GM19035 (cell line): Measurements from ENCODE around the gene MAPRE2.

ENCODE experiments used
- ATAC-seq: cut with Tn5 transposase; IDR thresholded peaks from one replicate; pipeline ENCODE4 v1.9.1; 2021; ENCODE audit not compliant: unreplicated experiment

MAPRE2 gene

DNA sequence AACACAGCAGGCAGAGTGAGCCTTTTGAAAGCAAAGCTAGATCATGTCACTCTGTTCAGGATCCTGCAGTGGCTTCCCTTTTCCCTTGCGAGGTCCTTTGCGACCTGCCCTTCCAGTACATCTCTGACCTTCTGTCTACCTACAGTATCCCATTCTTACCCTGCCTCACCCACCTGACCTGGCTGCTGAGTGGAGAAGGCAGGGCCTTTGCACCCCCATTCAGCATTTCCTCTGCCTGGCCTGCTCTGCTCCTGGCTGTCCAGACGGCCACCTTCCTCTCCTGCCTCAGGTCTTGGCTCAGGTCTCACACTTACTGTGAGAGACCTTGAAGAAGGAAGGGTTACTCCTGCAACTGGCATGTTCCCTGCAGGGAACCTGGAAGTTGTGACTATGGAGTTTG lies 77.4 kb downstream of the MAPRE2 start:
- ATAC-seq, result no peak

DNA sequence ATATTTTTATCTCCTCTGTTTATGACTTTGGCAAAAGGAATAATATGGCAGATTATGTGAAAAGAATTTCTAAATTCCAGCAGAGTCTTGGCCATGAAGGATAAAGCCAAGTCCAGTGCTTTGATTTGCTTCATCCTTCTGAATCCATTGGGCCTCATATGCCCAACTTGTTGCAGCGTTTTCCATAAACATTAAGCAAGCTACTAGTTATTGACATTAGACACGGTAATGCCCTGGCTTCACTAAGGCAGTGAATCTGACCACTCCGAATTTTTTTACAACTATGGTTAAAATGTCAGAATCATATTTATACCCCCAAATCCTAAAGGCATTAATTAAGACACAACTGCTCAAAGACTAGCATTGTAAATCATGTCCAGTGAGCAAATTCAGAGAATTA lies 79.8 kb downstream of the MAPRE2 start:
- no peak for ATAC-seq

DNA sequence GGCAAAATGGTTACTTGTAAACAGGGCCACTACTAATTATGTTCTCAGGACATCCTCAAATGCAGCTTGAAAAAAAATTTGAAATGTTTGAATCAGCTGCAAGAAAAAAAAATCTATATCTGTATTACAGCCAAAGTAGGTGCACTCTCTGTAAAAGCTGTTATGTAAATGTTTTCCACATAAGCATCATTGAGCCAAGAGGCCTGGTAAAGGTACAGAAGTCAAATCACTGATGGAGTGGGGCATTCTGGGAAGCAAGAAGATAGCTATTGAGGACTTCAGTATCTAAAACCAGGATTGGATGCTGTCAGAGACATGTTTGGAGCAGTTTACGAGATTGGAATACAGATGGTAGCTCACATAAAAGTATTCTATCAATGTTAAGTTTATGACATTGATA lies 80.3 kb downstream of the MAPRE2 start:
- ATAC-seq, result no peak

DNA sequence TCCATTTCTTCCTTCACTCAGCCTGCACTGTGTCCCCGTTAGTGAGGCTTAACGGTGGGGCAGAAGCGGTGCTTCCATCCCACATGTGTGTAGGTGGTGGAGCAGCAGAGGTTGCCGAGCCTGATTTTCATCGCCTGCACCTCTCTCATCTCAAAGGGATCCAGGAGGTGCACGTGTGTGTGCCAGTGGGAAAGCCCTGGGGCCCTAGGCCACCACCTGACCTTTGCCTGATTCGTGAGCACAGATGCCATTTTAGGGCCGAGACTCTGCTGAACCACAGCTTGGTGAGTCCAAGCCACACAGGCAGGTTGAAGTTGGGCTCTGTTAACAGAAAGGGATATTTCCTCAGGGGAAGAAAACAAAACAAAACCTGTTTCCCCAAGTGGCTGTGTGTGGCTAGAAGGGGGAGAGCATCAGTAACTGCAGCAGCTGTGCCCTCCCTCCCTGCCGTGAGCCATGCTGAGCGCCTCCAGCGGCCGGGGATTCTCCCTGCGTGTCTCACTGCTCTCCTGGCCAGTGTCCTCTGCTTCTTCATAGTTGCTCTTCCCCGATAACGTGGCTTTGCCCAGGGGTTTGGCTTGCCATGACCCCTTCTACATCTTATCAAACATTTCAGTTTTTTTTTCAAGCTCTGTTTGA lies 81.5 kb downstream of the MAPRE2 start:
- ATAC-seq, result no peak

DNA sequence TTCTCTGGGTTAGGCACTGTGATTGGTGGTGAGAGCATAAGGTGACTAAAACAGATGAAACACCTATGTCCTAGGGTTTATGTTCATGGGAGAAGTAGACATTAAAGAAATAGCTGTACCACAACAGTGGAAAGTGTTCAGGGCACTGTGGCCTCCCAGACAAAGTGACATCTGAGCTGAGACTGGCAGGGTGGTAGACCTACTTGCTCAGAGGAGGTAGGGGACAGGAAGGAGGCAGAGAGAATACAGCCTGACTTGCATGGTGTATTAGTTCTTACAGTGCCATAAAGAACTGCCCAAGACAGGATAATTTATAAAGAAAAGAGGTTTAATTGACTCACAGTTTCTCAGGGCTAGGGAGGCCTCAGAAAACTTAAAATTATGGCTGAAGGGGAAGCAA lies 82.6 kb downstream of the MAPRE2 start:
- no peak for ATAC-seq

DNA sequence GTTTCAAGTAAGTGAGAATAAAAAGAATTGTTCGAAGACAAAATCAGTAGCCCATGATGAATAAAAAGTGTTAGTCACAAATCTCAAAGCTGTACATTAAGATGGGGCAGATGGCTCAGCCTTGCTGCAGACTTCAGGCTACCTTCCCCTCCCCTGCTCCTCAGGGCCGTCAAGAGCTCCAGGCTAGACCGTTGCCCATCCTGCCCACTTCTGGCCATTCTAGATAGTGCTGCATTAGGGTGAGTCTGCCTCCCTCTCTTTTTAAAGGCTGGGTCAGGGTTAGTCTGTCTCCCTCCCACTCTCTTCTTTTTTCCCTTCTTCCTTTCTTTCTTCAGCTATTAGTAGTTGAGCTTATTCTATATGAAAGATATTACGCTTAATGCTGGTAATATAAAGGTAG lies 86.0 kb downstream of the MAPRE2 start:
- no peak for ATAC-seq

DNA sequence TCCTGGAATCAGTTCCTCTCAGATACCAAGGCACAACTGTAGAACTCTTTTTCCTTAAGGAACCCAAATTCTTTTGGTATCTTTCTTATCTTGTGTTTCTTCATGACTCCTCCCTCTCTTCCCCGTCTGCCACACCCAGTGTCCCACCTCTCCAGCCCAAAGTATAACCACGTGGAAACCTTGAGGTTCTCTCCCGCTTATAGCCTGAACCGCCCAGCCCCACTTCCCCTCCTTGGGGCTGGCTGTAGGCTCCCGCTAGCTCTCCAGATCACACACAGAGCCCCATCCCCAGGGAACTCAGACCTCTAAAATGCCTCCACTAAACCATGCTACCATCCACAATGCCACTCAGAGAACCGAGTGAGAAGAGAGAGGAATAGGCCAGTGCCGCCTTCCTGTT lies 87.5 kb downstream of the MAPRE2 start:
- no peak for ATAC-seq

DNA sequence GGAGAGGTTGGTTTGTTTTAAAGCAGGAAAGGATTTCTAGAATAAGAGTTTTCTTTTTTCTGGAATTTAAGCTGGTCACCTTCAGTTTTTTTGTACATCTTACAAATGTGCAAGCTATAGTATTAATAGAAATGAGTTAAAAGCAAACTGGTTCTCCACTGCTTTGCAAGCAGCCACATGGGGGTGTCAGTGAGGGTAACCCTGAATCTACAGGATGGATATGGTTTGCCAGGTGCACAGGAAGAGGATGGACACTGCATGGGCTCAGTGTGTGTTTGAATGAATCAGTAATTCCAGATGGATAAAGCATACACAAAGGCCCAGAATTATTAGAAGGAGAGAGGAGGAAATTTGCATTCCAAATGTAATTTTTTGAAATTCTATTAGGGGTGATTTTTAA lies 89.0 kb downstream of the MAPRE2 start:
- ATAC-seq, result no peak

DNA sequence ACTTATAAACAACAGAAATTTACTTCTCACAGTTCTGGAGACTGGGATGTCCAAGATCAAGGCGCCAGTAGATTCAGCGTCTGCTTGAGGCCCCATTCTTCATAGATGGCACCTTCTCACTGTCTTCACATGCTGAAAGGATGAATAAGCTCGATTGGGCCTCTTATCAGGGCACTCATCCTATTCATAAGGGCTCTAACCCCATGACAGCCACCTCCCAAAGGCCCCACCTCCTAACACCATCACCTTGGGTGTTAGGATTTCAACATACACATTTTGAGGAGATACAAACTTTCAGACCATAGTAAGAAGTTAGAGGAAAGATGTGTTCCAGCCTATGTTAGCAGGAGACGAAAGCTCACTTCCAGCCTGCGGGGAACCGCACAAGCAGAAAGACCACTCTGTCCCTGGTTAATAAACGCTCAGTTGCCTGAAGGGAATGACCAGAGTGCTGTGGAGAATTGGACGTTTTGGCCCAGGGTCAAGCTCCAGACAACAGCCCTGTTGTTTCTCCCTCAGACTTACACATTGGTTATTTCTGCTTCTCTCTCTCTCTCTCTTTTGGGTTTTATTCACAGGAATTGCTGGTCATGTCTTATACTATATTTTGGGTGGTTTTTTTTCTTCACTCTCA lies 90.3 kb downstream of the MAPRE2 start:
- no peak for ATAC-seq

DNA sequence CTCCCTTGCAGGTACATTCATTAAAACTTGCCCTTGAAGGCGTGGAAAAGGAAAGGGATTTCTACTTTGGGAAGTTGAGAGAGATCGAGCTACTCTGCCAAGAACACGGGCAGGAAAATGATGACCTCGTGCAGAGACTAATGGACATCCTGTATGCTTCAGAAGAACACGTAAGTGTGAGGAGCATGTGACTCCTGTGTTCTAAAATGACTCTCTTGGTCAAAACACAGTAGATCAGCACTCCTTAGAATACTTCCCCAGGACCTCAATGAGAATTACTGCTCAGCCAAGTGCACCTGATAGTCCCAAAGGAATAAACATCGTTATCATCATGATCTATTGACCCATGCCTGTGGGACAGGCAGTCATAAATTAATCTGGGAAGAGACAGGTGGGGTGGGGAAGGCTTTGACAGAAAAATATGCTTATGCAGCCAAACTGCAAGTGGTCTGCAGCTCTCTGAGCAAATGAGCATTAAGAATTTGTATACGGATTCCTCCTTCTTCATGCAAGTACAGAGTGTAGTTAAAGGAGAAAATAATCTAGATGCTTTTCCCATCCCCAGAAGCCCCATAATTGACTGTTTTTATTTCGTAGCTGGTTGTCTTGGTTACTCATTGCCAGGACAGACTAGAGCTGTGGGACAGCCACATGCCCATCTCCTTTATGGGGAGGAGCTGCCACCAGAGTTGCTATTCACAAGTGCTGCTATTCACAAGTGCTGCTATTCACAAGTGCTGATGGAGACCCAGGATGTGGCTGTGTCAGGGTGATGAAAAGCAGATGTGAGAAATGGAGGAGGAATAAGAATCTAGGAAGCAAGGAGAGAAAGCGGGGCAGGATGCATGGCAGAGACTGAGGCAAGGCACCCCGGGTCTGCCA lies 91.0 kb downstream of the MAPRE2 start:
- no peak for ATAC-seq

DNA sequence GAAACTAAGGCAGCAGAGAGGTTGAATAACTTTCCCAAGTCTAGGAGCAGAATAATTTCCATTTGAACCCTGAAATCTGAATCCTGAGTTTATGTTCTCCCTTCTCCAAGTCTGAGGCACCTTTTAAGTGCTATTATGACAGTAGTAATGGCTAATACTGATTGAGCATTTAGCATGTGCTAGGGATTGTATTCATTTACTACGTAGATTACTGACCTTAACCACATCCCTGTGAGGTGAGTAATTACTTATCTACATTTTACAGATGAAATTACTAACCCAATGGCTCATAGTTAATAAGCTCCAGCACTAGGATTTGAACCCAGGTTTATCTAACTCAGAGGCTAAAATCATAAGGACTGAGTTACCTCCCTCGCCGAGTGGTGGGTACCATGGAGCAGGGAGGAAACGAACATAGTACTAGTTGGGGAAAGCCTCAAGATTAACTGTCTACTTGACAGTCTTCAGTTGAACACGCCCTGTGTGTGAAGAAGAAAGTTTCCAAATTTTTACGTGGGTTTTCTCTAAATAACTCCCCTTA lies 93.0 kb downstream of the MAPRE2 start:
- no peak for ATAC-seq

DNA sequence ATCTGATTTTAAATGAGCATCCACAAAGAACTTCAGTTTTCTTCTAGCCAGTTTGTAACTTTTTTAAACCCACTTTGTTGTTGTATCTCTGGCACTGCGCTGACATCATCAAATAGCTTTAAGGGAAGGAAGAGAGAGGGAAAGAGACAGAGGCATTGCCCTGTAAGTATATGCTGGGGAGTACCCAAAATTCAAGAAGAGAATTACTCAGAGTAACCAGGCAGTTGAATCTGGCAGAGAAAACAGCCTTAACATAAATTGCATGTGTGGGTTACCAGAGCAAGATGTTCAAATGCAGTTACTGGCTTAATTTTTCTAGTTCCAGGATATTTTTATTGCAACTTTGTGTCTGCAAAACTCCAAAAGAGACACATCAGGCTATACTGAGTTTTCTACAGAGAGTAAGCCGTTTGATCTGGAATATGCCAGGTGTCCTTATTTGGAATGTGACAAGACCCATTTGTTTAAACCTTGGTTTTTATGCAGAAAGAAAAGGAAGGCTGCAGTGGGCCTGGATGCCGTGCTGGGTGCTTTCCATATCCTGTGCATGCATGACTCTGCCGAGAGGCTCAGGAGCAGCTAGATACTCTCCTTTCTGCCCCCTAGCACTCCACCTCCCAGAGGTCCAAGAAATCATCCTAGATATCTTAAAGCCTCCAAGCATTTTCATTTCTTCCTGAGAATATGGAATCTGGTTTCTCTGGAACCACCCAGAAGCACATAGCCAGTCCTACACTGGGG lies 93.7 kb downstream of the MAPRE2 start:
- no peak for ATAC-seq

DNA sequence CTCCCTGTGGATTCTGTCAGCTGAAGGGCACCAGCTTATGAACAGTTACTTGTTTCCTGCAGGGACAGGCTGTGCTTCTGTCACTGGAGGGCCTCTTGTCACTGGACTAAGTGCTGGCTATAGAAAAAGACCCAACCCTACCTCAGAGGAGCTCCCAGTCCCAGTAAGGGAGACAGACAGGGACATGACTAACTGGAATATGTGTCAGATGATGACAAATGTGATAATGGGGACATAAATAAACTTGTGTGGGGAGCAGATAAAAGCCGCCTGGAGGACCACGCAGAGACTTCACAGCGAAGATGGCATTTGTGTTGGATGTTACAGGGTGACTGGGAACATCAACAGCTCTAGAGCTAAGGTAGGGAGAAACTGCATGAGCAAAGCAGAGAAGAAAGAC lies 95.0 kb downstream of the MAPRE2 start:
- no peak for ATAC-seq

DNA sequence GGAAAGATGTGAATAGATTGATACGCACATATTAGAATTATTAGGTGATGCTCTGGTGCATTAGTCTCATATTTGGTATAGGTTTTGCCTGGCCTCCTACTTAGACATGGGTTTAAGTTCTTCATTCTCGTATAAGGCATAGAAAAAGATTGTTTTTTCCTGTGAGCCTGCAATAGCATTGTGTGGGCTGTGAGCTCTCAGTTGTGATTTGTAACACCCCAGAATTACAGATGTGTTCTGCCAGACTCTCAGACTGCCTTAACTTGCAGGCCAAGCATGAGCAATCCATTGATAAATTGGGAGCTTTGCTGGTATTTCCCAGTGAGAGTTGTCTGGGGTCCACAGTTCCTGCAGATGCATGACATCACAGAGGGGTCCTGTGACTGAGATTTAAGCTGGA lies 95.7 kb downstream of the MAPRE2 start:
- no peak for ATAC-seq

DNA sequence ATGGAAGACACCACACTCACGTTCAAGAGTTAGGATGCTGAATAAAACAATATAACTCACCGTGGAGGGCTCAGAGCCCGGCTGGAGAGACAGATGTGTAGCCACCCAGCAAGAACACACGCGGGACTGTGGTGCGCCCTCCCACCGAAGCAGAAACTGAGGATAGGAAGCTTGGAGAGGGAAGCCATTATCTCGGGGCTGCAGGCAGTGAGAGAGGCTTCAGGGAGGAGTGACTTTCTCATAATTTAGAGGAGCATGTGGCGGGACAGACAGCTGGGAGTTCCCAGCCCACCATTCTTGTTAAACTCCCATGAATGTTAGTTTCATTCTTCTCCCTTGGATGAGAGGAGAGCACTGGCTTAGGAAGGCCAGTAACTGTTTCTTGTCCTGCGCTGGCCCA lies 96.4 kb downstream of the MAPRE2 start:
- no peak for ATAC-seq

DNA sequence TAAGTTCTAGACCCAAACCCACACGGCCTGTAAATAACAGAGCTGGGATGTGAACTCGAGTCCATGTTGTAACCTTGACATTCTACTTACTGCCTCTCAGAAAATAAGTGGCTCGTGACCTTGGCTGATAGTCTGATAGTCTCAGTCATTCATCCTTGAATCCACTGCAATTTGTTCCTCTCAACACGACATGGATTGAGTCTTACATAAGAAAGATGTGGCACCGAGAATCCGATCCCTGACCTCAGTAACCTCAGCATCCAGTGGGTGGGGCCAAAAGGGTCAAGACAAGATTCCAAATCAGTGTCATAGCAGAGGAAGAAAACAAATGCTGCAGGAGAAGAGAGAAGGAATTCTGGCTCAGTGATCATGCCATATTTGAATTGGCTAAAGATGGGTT lies 97.6 kb downstream of the MAPRE2 start:
- no peak for ATAC-seq

DNA sequence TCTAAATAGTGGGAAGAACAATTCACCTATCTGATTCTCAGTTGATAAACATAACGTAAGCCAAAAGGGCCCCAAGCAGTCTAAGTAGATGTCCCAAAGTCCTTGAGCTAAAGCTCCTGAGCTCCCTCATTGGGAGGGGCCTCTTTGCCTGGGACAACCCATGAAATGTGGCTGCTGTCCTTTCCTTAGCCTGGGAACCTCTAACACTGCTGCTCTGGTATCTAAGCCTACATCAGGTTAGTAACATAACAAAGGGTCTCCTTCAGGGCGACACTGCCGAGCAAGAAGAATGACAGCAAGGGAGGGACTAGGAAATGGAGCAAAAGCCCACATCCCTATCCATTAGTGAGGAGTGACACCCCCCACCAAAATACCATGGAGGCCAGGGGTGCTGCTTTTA lies 98.3 kb downstream of the MAPRE2 start:
- ATAC-seq, result no peak

DNA sequence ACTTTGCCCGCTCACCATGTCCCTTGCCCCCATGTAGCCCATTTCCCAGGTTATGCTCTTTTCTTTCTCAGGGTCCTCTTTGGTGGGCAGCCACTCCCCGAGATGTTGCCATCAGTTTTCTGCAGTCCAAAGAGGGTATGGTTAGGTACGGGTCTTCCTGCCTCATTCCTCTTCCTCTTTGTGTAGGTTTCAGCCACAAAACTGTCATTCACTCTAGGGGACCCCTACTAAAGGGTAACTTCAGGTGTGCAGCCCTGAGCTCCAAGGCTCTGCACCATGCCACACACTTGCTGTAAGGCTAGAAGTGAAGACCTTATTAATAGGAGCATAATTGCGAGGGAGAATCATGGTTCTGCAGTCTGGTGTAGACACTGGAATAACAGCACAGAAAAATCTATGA lies 99.9 kb downstream of the MAPRE2 start:
- ATAC-seq, result no peak

DNA sequence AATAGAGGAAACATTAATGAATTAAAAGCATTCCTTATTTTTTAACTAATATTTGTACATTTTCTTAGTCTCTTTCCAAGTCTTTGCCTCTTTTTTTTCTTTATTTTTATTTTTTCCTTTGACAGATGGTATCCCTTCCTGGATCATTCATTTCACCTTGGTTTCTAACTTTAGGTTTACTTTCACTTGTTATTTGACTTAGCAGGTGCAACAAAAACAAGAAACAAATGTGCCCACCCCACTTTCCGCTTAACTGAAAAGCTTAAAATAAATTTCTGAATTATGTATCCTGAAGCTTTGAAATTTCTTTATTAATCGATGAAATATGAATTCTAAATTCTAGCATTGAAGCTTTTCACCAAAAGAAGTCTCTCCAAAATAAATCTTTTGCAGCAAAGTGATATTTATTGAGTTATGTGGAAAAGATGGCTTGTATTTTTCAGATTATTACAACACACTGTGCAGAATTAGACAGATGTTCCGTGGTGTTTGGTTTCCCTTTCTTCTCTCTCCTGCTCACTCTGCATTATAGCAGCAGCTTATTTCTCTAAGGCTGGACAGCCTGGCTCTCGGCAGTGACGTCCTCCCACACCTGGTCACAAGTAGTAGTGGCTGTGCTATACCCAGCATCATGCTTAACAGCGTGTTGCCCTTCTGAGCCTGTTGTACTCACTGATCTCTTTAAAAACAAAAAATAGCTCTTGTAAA lies 100.5 kb downstream of the MAPRE2 start:
- no peak for ATAC-seq

DNA sequence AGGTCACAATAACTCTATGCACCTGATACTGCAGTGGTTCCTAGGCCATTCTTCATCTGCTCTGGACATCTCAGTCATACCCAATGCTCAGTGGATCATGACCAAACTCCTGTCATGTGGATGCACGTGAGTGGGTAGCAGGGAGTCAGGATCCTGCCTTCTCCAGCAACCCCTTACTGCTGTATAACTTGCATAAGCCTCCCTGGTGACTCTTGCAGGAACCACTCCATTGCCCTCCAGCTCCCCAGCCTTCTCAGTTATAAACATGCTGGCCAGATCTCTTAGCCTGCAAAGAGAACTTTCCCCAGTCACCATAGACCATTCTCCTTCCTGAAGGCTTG lies 101.0 kb downstream of the MAPRE2 start:
- ATAC-seq, result no peak
